Keratinocyte (primary cell): ENCODE measurements around the gene HOXC11.

Experiments used
- EZH2 ChIP-seq: IDR thresholded peaks from one replicate; pipeline ENCODE4 v1.6.1; 2012; ENCODE audit warnings: inconsistent platforms, mild to moderate bottlenecking, low read length, moderate library complexity
- TF ChIP-seq, protein P1 (sequence below), 3 experiments: IDR thresholded peaks in 1 of 3; conservative IDR thresholded peaks in 1 of 3; optimal IDR thresholded peaks in 1 of 3; 2 replicates in 2 of 3; 3 replicates in 1 of 3; pipeline versions ENCODE3 to v1.5.1; 2011; ENCODE audit warnings: low read length in 3 of 3, mild to moderate bottlenecking in 3 of 3, moderate library complexity in 2 of 3, control low read depth in 1 of 3, inconsistent platforms in 1 of 3; ENCODE audit not compliant: insufficient read depth in 2 of 3; ENCODE audit errors: extremely low read depth in 1 of 3

DNA sequence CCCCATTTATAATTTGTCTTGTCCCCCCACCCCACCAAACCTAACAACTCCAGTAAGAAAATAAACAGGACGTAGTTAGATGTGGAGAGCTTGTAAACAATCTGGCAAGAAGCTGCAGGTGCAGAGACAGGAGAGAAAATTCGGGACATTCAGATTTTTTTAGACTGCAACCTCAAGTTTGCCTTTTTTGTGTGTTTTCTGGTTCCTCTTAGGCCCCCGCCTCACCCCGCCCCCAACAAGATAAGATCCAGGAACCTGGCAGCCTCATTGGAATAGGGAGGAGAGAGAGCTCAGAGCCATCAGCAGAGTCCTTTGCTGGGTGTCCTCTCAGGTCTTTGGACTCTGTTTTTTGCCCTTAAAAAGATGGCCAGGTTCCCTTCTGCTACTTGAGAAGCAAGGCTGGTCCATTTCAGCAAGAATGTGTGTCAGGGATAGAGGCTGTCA is 14.9 kb downstream of the HOXC11 start:
- TF ChIP-seq, protein P1, sequence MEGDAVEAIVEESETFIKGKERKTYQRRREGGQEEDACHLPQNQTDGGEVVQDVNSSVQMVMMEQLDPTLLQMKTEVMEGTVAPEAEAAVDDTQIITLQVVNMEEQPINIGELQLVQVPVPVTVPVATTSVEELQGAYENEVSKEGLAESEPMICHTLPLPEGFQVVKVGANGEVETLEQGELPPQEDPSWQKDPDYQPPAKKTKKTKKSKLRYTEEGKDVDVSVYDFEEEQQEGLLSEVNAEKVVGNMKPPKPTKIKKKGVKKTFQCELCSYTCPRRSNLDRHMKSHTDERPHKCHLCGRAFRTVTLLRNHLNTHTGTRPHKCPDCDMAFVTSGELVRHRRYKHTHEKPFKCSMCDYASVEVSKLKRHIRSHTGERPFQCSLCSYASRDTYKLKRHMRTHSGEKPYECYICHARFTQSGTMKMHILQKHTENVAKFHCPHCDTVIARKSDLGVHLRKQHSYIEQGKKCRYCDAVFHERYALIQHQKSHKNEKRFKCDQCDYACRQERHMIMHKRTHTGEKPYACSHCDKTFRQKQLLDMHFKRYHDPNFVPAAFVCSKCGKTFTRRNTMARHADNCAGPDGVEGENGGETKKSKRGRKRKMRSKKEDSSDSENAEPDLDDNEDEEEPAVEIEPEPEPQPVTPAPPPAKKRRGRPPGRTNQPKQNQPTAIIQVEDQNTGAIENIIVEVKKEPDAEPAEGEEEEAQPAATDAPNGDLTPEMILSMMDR (optimal IDR thresholded peaks at IDR 0.05 in 1 of 3, IDR thresholded peaks at IDR 0.05 in 1 of 3, conservative IDR thresholded peaks at IDR 0.05 in 1 of 3; ENCODE audit: extremely low read depth in 1 of 3, insufficient read depth in 2 of 3, low read length in 3 of 3) = no peak
- TF ChIP-seq EZH2 = no peak
